B cell (primary cell): ENCODE results near the gene COX6A2.

Source experiments
- CTCF ChIP-seq: fragments of 200-600 bp; IDR thresholded peaks from one replicate; pipeline ENCODE4 v1.8.0; 2022; ENCODE audit warnings: antibody characterized with exemption, mild to moderate bottlenecking
- EZH2 ChIP-seq: IDR thresholded peaks from 2 replicates; pipeline ENCODE4 v1.6.1; 2012; ENCODE audit warnings: borderline replicate concordance, low read depth, mild to moderate bottlenecking, moderate library complexity, low read length; ENCODE audit not compliant: insufficient read depth, poor library complexity, severe bottlenecking

GRCh38 chr16:31438414-31438813 lies 10.3 kb upstream of the COX6A2 start:
- TF ChIP-seq CTCF (no peak), EZH2 (no peak)
